ENCODE results near the gene TMEM255A.

GRCh38 chrX:120310861-120311726, at the start of gene TMEM255A:
- TF ChIP-seq YY1 (IDR thresholded peaks at IDR 0.05; ENCODE audit: insufficient read depth, insufficient read length) (no peak), SUZ12 (IDR thresholded peaks at IDR 0.05; ENCODE audit: extremely low read depth, insufficient read depth, insufficient read length) (no peak)
